Activated naive CD4-positive, alpha-beta T cell treated with anti-CD3 and anti-CD28 coated beads, Interleukin-2, amount 50 U/mL, for 24 hours (primary cell): Measurements from ENCODE around the gene UNC119.

Experiments
- H3K27ac Mint-ChIP-seq: one replicate; pipeline ENCODE4 v1.8.0; 2021; ENCODE audit warnings: mild to moderate bottlenecking, mixed read lengths
- H3K27me3 Mint-ChIP-seq: one replicate; pipeline ENCODE4 v1.8.0; 2021; ENCODE audit warnings: mixed read lengths
- H3K36me3 Mint-ChIP-seq: one replicate; pipeline ENCODE4 v1.8.0; 2021; ENCODE audit warnings: mixed read lengths
- H3K4me1 Mint-ChIP-seq: one replicate; pipeline ENCODE4 v1.8.0; 2021; ENCODE audit warnings: mixed read lengths
- H3K4me3 Mint-ChIP-seq: one replicate; pipeline ENCODE4 v1.8.0; 2021; ENCODE audit warnings: mild to moderate bottlenecking, mixed read lengths
- H3K9me3 Mint-ChIP-seq: one replicate; pipeline ENCODE4 v1.8.0; 2021; ENCODE audit warnings: mixed read lengths

Gene UNC119

DNA sequence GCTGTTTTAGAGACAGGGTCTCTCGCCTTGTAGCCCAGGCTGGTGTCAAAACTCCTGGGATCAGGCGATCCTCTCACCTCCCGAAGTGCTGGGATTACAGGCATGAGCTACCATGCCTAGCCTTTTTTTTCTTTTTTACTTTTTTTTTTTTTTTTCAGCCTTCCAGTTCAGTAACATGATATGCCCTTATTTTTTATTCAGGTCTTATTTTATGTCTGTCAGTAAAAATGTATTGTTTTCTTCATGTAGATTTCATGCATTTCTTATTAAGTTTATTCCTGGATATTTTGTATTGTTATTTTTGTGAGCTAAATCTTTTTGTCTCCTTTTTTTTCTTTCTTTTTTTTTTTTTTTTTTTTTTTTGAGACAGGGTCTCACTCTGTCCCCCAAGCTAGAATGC, 49.0 kb downstream of the UNC119 start:
- Mint-ChIP-seq H3K4me1 (no peaks in the 10 kb centered on the region), H3K9me3 (no peaks in the 10 kb centered on the region), H3K27ac (no peak overlapping the region), H3K36me3 (no peaks in the 10 kb centered on the region), H3K4me3 (no peak overlapping the region), H3K27me3 (peaks cover 5% of the 10 kb centered on the region)

DNA sequence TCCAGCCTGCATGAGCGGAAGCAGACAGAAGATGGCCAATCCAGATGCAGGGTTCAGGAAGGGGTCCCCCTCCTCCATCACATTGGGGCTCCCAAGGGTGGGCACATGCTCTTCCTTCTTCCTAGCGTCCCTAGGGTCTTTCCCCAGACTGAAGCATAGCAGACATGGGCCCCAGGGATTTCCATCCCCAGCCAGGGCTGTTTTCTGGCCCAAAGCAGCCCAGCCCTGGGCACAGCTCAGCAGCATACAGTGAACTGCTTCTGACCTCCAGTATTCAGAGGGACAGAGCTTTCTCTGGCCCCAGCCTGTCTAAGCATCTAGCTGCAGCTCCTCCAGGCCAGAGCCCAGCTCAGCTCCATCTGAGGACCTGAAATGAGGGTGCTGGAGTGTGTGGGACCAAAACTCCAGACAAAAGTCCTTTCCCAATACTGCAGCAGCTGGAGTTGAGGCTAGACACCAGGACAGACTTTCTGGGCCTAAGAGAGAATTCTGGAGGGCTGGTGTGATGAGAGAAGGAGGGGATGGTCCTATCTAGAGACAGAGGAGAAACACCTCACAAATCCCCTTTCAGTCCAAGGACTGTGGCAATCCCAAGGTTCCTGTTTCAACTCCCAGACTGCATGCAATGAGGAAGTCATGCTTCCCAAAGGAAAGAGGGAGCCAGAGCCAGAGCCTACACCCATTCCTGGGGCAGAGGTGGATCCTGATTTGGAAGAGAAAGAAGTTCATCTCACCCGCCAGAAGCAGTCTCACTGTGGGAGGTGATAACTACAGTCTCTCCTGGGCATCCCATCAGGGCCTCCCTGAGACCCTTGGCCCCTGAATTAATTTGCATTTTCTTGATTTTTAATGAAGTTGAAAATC, 50.8 kb downstream of the UNC119 start:
- Mint-ChIP-seq H3K9me3 (no peaks in the 10 kb centered on the region), H3K36me3 (no peaks in the 10 kb centered on the region), H3K4me1 (no peaks in the 10 kb centered on the region), H3K4me3 (no peak overlapping the region), H3K27me3 (peaks cover 2% of the 10 kb centered on the region), H3K27ac (no peak overlapping the region)

DNA sequence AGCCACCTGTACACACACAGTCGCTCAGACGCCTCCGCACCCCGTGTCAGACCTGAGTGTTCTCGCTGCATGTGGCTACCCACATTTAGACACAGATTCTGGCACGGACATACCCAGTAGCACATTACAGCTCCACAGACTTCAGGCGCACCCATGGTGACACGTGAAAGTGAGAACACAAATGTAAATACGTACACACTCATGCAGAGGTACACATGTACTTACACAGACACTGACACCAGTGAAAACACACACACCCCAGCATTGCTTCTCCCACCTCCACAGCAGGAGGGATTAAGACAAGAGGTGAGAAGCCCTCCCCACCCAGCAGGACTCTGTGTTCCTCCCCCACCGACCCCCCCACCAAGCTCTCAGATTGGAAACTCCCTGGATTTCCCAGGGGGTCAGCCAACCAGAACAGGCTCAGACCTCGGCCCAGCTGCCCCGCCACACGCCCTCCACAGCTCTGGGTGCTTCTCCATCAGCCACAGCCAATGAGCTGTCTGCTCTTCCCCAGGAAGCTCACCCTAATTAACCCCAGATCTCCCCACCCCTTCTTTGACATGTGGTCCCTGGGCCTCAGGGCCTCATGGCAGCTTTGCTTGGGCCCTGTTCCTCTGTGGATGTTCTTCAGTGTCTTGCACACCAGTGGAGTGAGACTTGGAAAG, 51.6 kb downstream of the UNC119 start:
- H3K27me3 Mint-ChIP-seq, result peaks cover 2% of the 10 kb centered on the region
- H3K4me3 Mint-ChIP-seq, result no peak overlapping the region
- H3K27ac Mint-ChIP-seq, result no peak overlapping the region
- H3K4me1 Mint-ChIP-seq, result no peaks in the 10 kb centered on the region
- H3K36me3 Mint-ChIP-seq, result no peaks in the 10 kb centered on the region
- H3K9me3 Mint-ChIP-seq, result no peaks in the 10 kb centered on the region

DNA sequence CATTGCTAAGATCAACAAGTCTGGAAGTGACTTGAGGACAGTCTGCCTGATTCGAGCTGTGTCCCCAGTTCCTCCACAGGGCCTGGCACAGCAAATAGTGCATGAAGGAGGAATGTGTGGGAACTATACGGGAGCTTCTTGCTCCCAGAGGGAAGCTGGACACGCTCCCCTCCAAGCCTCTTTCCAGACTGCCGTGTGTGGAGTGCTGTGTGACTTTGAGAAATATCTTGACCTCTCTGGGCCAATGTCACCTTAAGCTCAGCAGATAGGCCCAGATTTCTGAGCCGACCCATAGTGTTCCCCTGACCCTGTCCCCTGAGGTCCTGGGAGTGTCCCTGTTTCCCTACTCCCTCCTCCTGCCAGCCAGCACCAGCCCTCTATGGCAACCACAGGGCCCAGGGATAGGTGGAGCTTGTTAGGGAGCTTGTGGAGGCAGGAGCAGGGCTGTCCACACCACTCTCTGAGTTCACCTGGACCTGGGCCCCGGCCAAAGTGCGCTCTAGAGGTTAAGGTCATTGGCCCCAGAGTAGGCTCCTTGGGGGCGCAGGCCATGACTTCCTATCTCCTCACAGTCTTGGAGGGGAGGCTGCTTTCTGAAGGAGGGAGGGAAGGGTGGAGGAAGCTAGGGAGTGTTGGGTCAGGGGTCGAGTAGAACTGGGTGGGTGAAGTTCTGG, 52.6 kb downstream of the UNC119 start:
- peaks cover 2% of the 10 kb centered on the region for H3K27me3 Mint-ChIP-seq
- no peak overlapping the region for H3K4me3 Mint-ChIP-seq
- no peak overlapping the region for H3K27ac Mint-ChIP-seq
- no peaks in the 10 kb centered on the region for H3K36me3 Mint-ChIP-seq
- H3K4me1 Mint-ChIP-seq, result no peaks in the 10 kb centered on the region
- no peaks in the 10 kb centered on the region for H3K9me3 Mint-ChIP-seq

DNA sequence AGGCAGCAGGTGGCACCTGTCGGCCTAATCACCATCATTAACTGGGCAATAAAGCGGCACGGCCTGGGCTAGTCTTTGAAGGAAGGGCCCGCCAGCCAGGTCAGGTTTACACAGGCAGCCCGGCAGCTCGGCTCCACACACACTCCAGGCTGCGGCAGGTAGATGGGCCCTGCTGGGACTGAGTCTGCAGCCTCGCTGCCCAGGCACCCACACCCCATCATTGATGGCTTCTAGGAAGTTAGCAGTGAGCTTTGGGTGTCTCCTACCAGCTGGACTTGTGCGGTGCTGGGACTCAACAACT, 53.1 kb downstream of the UNC119 start:
- H3K36me3 Mint-ChIP-seq, result no peaks in the 10 kb centered on the region
- no peak overlapping the region for H3K4me3 Mint-ChIP-seq
- no peaks in the 10 kb centered on the region for H3K9me3 Mint-ChIP-seq
- H3K4me1 Mint-ChIP-seq, result no peaks in the 10 kb centered on the region
- peaks cover 2% of the 10 kb centered on the region for H3K27me3 Mint-ChIP-seq
- no peak overlapping the region for H3K27ac Mint-ChIP-seq

DNA sequence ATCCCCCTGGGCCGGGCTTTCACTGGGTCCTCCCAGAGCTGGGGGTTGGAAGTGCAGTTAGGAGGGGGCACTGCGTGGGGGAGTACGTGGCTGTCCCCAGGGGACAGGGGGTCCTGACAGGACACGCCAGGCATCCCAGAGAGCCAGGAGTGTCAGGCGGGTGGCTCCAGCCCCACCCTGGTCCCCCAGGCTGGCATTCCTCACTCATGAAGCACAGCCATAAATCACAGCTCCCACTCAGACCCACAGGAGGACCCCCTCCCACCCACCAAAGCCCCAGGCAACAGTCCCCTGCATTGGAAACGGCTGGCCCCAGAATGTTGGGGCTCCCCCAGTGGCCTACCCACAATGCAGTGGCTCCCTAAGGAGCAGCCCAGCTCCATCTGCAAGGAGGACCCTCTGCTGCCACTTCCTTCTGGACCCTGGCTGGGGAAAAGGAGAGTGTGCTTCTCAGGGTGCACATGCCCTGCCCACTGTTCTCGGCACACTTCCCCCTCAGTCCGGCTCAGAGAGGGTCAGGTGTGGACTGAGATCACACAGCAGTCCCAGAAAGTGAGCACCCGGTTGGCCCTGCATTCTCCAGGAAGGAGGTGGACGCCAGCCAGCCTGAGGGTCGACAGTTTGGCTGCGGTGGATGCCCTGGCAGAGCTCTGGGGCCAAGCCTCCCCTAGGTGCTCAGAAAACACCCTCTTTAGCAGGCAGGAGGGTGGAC, 53.6 kb downstream of the UNC119 start:
- no peaks in the 10 kb centered on the region for H3K36me3 Mint-ChIP-seq
- no peak overlapping the region for H3K4me3 Mint-ChIP-seq
- H3K27ac Mint-ChIP-seq, result no peak overlapping the region
- no peaks in the 10 kb centered on the region for H3K9me3 Mint-ChIP-seq
- H3K4me1 Mint-ChIP-seq, result no peaks in the 10 kb centered on the region
- no peaks in the 10 kb centered on the region for H3K27me3 Mint-ChIP-seq

DNA sequence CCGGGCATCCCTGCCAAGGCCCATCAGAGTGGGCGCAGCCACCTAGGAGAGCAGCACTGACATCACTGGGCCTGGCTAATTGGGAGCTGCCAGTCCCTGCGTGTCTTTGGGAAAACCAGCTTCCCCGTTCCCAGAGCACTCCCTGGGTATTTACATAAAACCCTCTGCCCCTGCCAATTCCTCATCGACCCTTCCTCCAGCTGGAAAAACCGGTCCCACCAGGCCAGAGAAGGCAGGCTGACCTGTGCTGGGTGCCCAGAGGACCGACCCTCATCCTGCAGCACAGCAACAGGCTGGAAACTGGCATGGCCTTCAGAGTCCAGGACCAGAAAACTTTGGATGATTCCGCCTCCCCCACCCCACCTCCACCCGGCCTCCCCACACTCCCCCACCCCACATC, 54.5 kb downstream of the UNC119 start:
- H3K27ac Mint-ChIP-seq, result no peak overlapping the region
- H3K4me3 Mint-ChIP-seq, result no peak overlapping the region
- no peaks in the 10 kb centered on the region for H3K4me1 Mint-ChIP-seq
- no peaks in the 10 kb centered on the region for H3K27me3 Mint-ChIP-seq
- no peaks in the 10 kb centered on the region for H3K9me3 Mint-ChIP-seq
- H3K36me3 Mint-ChIP-seq, result no peaks in the 10 kb centered on the region
